ENCODE results near the gene HDAC9. TPM values are rescaled to one million over a fixed set of nuclear protein-coding genes. Genes with fewer than 3 reads are reported as not detected.

Gene HDAC9
- total RNA-seq, 1 donor from 2014 or later: 52.7 TPM

DNA sequence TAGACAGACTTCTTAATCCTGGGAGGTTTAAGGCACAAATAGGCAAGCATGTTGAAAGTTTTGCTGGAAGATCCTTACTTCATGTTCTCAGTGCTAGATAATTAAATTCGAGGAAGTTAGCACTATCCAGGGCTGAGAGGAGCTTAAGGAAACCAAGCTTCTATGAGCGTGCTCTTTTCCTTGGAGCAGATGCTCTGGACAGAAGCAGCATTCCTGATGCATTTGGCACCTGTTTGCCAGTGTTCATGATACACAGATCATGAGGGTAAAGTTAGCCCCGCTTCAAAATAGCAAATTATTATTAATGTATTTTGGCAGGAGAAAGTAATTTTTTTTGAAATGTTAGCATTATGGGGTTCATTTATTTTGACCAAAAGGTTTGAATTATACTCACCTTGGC lies 9.4 kb downstream of the HDAC9 start:
- Histone ChIP-seq H3K27ac (ENCODE audit: low read depth, low read length) (peak overlapping the region; percentile 98), H3K4me3 (ENCODE audit: low read length in 3 of 3) (peak overlapping the region in 1 of 3 donors; percentile 42), H3K36me3 (ENCODE audit: control insufficient read depth in 3 of 3, insufficient read depth in 3 of 3, low read length in 3 of 3) (no peaks in the 10 kb centered on the region), H3K9ac (ENCODE audit: low read depth in 1 of 3, low read length in 3 of 3) (peak overlapping the region; percentile 23 to 83 (median 65)), H3K4me1 (ENCODE audit: control insufficient read depth in 3 of 3, insufficient read depth in 3 of 3, low read length in 3 of 3) (peaks cover 19 to 33% (median 20%) of the 10 kb centered on the region in 3 donors), H3K9me3 (ENCODE audit: control insufficient read depth in 3 of 3, low read length in 3 of 3) (no peaks in the 10 kb centered on the region), H3K27me3 (ENCODE audit: control insufficient read depth in 3 of 3, insufficient read depth in 3 of 3, low read length in 3 of 3) (no peaks in the 10 kb centered on the region)

DNA sequence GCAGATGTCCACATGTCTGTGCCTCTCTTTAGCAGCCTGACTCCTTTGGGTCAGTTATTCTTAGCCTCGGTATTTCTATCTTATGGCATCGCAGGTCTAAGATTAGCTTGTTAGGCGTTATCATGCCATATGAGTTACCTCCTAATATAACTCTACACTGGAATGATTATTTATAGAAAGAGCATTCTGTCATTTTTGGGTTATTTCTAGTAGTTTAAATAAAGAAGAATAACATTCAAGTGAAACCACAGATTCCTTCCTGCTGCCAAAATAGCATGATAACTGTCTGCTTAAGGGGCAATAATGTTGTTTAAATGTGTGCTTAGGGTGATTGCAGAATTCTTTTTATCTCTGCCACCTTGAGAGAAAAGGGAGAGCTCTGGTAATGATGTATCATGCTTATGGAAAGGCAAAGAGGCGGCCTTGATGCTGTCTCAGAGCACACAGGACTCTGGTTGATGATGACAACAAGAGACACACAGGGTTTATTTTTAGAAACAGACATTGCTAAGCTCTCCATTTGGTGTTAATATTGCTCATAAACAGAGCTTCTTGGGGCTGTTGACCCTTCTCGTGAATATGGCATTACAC lies 10.4 kb downstream of the HDAC9 start:
- Histone ChIP-seq H3K36me3 (ENCODE audit: control insufficient read depth in 3 of 3, insufficient read depth in 3 of 3, low read length in 3 of 3) (no peaks in the 10 kb centered on the region), H3K27me3 (ENCODE audit: control insufficient read depth in 3 of 3, insufficient read depth in 3 of 3, low read length in 3 of 3) (no peaks in the 10 kb centered on the region), H3K9ac (ENCODE audit: low read depth in 1 of 3, low read length in 3 of 3) (peak overlapping the region; percentile 44 to 83 (median 65)), H3K4me3 (ENCODE audit: low read length in 3 of 3) (peak overlapping the region; percentile 39 to 42 (median 42)), H3K9me3 (ENCODE audit: control insufficient read depth in 3 of 3, low read length in 3 of 3) (no peaks in the 10 kb centered on the region), H3K4me1 (ENCODE audit: control insufficient read depth in 3 of 3, insufficient read depth in 3 of 3, low read length in 3 of 3) (peaks cover 13 to 28% (median 17%) of the 10 kb centered on the region in 3 donors), H3K27ac (ENCODE audit: low read depth, low read length) (peak overlapping the region; percentile 98)

GRCh38 chr7:18508443-18509427 lies 13.2 kb downstream of the HDAC9 start:
- peaks cover 12 to 25% (median 17%) of the 10 kb centered on the region in 3 donors for H3K4me1 ChIP-seq (ENCODE audit: control insufficient read depth in 3 of 3, insufficient read depth in 3 of 3, low read length in 3 of 3)
- H3K9me3 ChIP-seq (ENCODE audit: control insufficient read depth in 3 of 3, low read length in 3 of 3): no peaks in the 10 kb centered on the region
- peak overlapping the region; percentile 93 for H3K27ac ChIP-seq (ENCODE audit: low read depth, low read length)
- H3K4me3 ChIP-seq (ENCODE audit: low read length in 3 of 3): peak overlapping the region; percentile 19 to 51 (median 22)
- H3K36me3 ChIP-seq (ENCODE audit: control insufficient read depth in 3 of 3, insufficient read depth in 3 of 3, low read length in 3 of 3): no peaks in the 10 kb centered on the region
- H3K9ac ChIP-seq (ENCODE audit: low read depth in 1 of 3, low read length in 3 of 3): peak overlapping the region; percentile 24 to 73 (median 58)
- no peaks in the 10 kb centered on the region for H3K27me3 ChIP-seq (ENCODE audit: control insufficient read depth in 3 of 3, insufficient read depth in 3 of 3, low read length in 3 of 3)

- peak overlapping the region; percentile 93 for H3K27ac ChIP-seq (ENCODE audit: low read depth, low read length)
Measured at GRCh38 chr7:18509481-18509880, 13.9 kb downstream of the HDAC9 start.

GRCh38 chr7:18511351-18512140 lies 16.0 kb downstream of the HDAC9 start:
- H3K4me3 ChIP-seq (ENCODE audit: low read length in 3 of 3): no peak overlapping the region
- no peak overlapping the region for H3K9ac ChIP-seq (ENCODE audit: low read depth in 1 of 3, low read length in 3 of 3)
- no peaks in the 10 kb centered on the region for H3K9me3 ChIP-seq (ENCODE audit: control insufficient read depth in 3 of 3, low read length in 3 of 3)
- peaks cover 5 to 14% (median 8%) of the 10 kb centered on the region in 3 donors for H3K4me1 ChIP-seq (ENCODE audit: control insufficient read depth in 3 of 3, insufficient read depth in 3 of 3, low read length in 3 of 3)
- H3K27me3 ChIP-seq (ENCODE audit: control insufficient read depth in 3 of 3, insufficient read depth in 3 of 3, low read length in 3 of 3): no peaks in the 10 kb centered on the region
- no peak overlapping the region for H3K27ac ChIP-seq (ENCODE audit: low read depth, low read length)
- H3K36me3 ChIP-seq (ENCODE audit: control insufficient read depth in 3 of 3, insufficient read depth in 3 of 3, low read length in 3 of 3): no peaks in the 10 kb centered on the region

More at GRCh38 chr7:18509481-18509880, 13.9 kb downstream of the HDAC9 start:
- Histone ChIP-seq H3K36me3 (ENCODE audit: control insufficient read depth in 3 of 3, insufficient read depth in 3 of 3, low read length in 3 of 3) (no peaks in the 10 kb centered on the region), H3K4me3 (ENCODE audit: low read length in 3 of 3) (peak overlapping the region; percentile 15 to 51 (median 18)), H3K9me3 (ENCODE audit: control insufficient read depth in 3 of 3, low read length in 3 of 3) (no peaks in the 10 kb centered on the region), H3K27me3 (ENCODE audit: control insufficient read depth in 3 of 3, insufficient read depth in 3 of 3, low read length in 3 of 3) (no peaks in the 10 kb centered on the region), H3K4me1 (ENCODE audit: control insufficient read depth in 3 of 3, insufficient read depth in 3 of 3, low read length in 3 of 3) (peaks cover 12 to 25% (median 16%) of the 10 kb centered on the region in 3 donors), H3K9ac (ENCODE audit: low read depth in 1 of 3, low read length in 3 of 3) (peak overlapping the region; percentile 24 to 73 (median 58))

GRCh38 chr7:18513343-18513742 lies 17.8 kb downstream of the HDAC9 start:
- no peaks in the 10 kb centered on the region for H3K27me3 ChIP-seq (ENCODE audit: control insufficient read depth in 3 of 3, insufficient read depth in 3 of 3, low read length in 3 of 3)
- H3K36me3 ChIP-seq (ENCODE audit: control insufficient read depth in 3 of 3, insufficient read depth in 3 of 3, low read length in 3 of 3): no peaks in the 10 kb centered on the region
- no peaks in the 10 kb centered on the region for H3K9me3 ChIP-seq (ENCODE audit: control insufficient read depth in 3 of 3, low read length in 3 of 3)
- H3K27ac ChIP-seq (ENCODE audit: low read depth, low read length): no peak overlapping the region
- H3K4me1 ChIP-seq (ENCODE audit: control insufficient read depth in 3 of 3, insufficient read depth in 3 of 3, low read length in 3 of 3): peaks cover 4 to 22% (median 8%) of the 10 kb centered on the region in 3 donors
- H3K9ac ChIP-seq (ENCODE audit: low read depth in 1 of 3, low read length in 3 of 3): no peak overlapping the region
- H3K4me3 ChIP-seq (ENCODE audit: low read length in 3 of 3): no peak overlapping the region

- H3K4me1 ChIP-seq (ENCODE audit: control insufficient read depth in 3 of 3, insufficient read depth in 3 of 3, low read length in 3 of 3): peaks cover 3 to 16% (median 3%) of the 10 kb centered on the region in 3 donors
- H3K9ac ChIP-seq (ENCODE audit: low read depth in 1 of 3, low read length in 3 of 3): no peak overlapping the region
- no peak overlapping the region for H3K4me3 ChIP-seq (ENCODE audit: low read length in 3 of 3)
- H3K27ac ChIP-seq (ENCODE audit: low read depth, low read length): no peak overlapping the region
- H3K36me3 ChIP-seq (ENCODE audit: control insufficient read depth in 3 of 3, insufficient read depth in 3 of 3, low read length in 3 of 3): no peaks in the 10 kb centered on the region
- no peaks in the 10 kb centered on the region for H3K9me3 ChIP-seq (ENCODE audit: control insufficient read depth in 3 of 3, low read length in 3 of 3)
- H3K27me3 ChIP-seq (ENCODE audit: control insufficient read depth in 3 of 3, insufficient read depth in 3 of 3, low read length in 3 of 3): no peaks in the 10 kb centered on the region
Measured at GRCh38 chr7:18515067-18515466, 19.5 kb downstream of the HDAC9 start.

DNA sequence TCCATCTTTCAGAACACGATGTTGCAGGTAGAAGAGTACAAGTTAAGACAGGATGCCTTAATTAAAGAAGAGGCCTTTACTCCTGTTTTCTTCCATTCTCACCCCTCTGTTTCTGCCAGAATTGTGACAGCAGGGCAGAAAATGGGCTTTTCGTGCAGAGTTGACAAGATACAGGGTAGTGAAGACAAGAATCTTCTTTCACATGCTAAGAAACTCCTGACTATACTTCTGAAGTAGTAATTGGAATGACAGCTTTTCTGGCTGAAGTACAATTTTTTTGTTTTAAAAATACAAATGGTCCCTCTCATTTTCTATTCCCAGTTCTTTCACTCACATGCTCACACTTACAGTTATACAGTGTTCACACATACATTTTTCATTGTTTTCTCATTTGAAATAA lies 22.1 kb downstream of the HDAC9 start:
- no peak overlapping the region for H3K4me3 ChIP-seq (ENCODE audit: low read length in 3 of 3)
- no peaks in the 10 kb centered on the region for H3K27me3 ChIP-seq (ENCODE audit: control insufficient read depth in 3 of 3, insufficient read depth in 3 of 3, low read length in 3 of 3)
- no peaks in the 10 kb centered on the region for H3K36me3 ChIP-seq (ENCODE audit: control insufficient read depth in 3 of 3, insufficient read depth in 3 of 3, low read length in 3 of 3)
- H3K27ac ChIP-seq (ENCODE audit: low read depth, low read length): peak overlapping the region; percentile 86
- no peaks in the 10 kb centered on the region for H3K9me3 ChIP-seq (ENCODE audit: control insufficient read depth in 3 of 3, low read length in 3 of 3)
- peak overlapping the region in 1 of 3 donors; percentile 15 for H3K9ac ChIP-seq (ENCODE audit: low read depth in 1 of 3, low read length in 3 of 3)
- H3K4me1 ChIP-seq (ENCODE audit: control insufficient read depth in 3 of 3, insufficient read depth in 3 of 3, low read length in 3 of 3): peaks cover 7 to 16% (median 7%) of the 10 kb centered on the region in 3 donors

DNA sequence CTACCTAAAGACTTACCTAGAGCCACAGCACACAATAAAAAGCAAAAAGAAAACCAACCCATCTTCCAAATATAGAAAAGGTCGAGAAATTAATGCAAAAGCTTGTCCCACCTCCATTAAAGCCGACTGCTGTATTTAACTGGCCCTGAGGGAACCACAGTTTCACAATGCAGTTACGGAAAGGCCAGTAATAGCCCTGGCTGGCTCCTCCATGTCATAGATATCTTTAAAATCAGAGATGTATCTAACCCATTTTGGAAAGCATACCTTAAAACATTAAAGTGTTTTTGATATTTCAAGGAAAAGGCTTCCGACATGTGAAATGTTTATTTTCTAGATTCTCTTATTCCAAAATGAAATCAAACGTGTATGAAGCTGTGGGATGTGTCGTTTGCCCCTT lies 23.0 kb downstream of the HDAC9 start:
- no peaks in the 10 kb centered on the region for H3K9me3 ChIP-seq (ENCODE audit: control insufficient read depth in 3 of 3, low read length in 3 of 3)
- H3K27ac ChIP-seq (ENCODE audit: low read depth, low read length): peak overlapping the region; percentile 86
- peak overlapping the region in 2 of 3 donors; percentile 11 to 32 for H3K4me3 ChIP-seq (ENCODE audit: low read length in 3 of 3)
- no peaks in the 10 kb centered on the region for H3K27me3 ChIP-seq (ENCODE audit: control insufficient read depth in 3 of 3, insufficient read depth in 3 of 3, low read length in 3 of 3)
- peak overlapping the region; percentile 45 to 63 (median 58) for H3K9ac ChIP-seq (ENCODE audit: low read depth in 1 of 3, low read length in 3 of 3)
- H3K4me1 ChIP-seq (ENCODE audit: control insufficient read depth in 3 of 3, insufficient read depth in 3 of 3, low read length in 3 of 3): peaks cover 7 to 13% (median 7%) of the 10 kb centered on the region in 3 donors
- H3K36me3 ChIP-seq (ENCODE audit: control insufficient read depth in 3 of 3, insufficient read depth in 3 of 3, low read length in 3 of 3): no peaks in the 10 kb centered on the region

All from skeletal muscle tissue (tissue), 4 donors.